ENCODE data around the gene CUL9.
A peak's percentile ranks its signal among the peaks of the same experiment; 100 is the strongest.

Gene CUL9

GRCh38 chr6:43220439-43220951 lies 38.5 kb downstream of the CUL9 start:
- H3K27ac ChIP-seq (ENCODE audit: low read length, poor library complexity, severe bottlenecking): no peak overlapping the region
- H3K18ac ChIP-seq (ENCODE audit: low read depth in 1 of 2, low read length in 2 of 2): no peak overlapping the region
- H2BK5ac ChIP-seq (ENCODE audit: low read depth, low read length, poor library complexity, severe bottlenecking): no peak overlapping the region
- 94% methylated on average over 16 of the region's 16 CpGs for WGBS
- no peak overlapping the region for H3K4ac ChIP-seq (ENCODE audit: low read depth in 1 of 2, low read length in 2 of 2)
- H3K4me2 ChIP-seq (ENCODE audit: low read length, poor library complexity, severe bottlenecking): no peak overlapping the region
- H3K79me1 ChIP-seq (replicated peaks; ENCODE audit: low read length, poor library complexity, severe bottlenecking): no peaks in the 10 kb centered on the region
- H3K9me3 ChIP-seq (ENCODE audit: control insufficient read depth, low read length): no peaks in the 10 kb centered on the region
- peaks cover 75 to 77% of the 10 kb centered on the region in 2 experiments for H3K36me3 ChIP-seq (ENCODE audit: control insufficient read depth in 1 of 2, insufficient read depth in 2 of 2, low read depth in 1 of 2, low read length in 2 of 2)
- H3K14ac ChIP-seq (ENCODE audit: low read length in 2 of 2): no peak overlapping the region
- DNase-seq: no peak
- no peak overlapping the region for H2BK120ac ChIP-seq (ENCODE audit: low read depth, low read length)
- no peak overlapping the region for H3K23ac ChIP-seq (ENCODE audit: low read length in 2 of 2)
- H2AFZ ChIP-seq (ENCODE audit: low read depth, low read length): no peak overlapping the region
- H2BK12ac ChIP-seq (ENCODE audit: low read length in 2 of 2): no peak overlapping the region
- no peaks in the 10 kb centered on the region for H3K27me3 ChIP-seq (ENCODE audit: control insufficient read depth in 1 of 2, insufficient read depth in 1 of 2, low read length in 2 of 2)
- H2BK15ac ChIP-seq (ENCODE audit: low read depth, poor library complexity, severe bottlenecking): no peak overlapping the region
- H4K8ac ChIP-seq (ENCODE audit: low read length): no peak overlapping the region
- no peak overlapping the region for H3K4me3 ChIP-seq (ENCODE audit: insufficient read depth in 1 of 2, low read depth in 1 of 2, low read length in 2 of 2)
- H4K91ac ChIP-seq (ENCODE audit: low read length): no peak overlapping the region
- no peak overlapping the region for H2AK5ac ChIP-seq (ENCODE audit: low read length, severe bottlenecking)
- no peak overlapping the region for H3K9ac ChIP-seq (ENCODE audit: low read length)
- H3K4me1 ChIP-seq (ENCODE audit: control insufficient read depth, insufficient read depth, low read depth, low read length): peaks cover 2% of the 10 kb centered on the region

GRCh38 chr6:43221046-43221972 lies 39.3 kb downstream of the CUL9 start:
- Histone ChIP-seq H3K36me3 (ENCODE audit: control insufficient read depth in 1 of 2, insufficient read depth in 2 of 2, low read depth in 1 of 2, low read length in 2 of 2) (peaks cover 74 to 75% of the 10 kb centered on the region in 2 experiments), H3K79me1 (replicated peaks; ENCODE audit: low read length, poor library complexity, severe bottlenecking) (no peaks in the 10 kb centered on the region), H3K9ac (ENCODE audit: low read length) (no peak overlapping the region), H3K27me3 (ENCODE audit: control insufficient read depth in 1 of 2, insufficient read depth in 1 of 2, low read length in 2 of 2) (no peaks in the 10 kb centered on the region), H2BK15ac (ENCODE audit: low read depth, poor library complexity, severe bottlenecking) (no peak overlapping the region), H2AK5ac (ENCODE audit: low read length, severe bottlenecking) (no peak overlapping the region), H3K23ac (ENCODE audit: low read length in 2 of 2) (no peak overlapping the region), H2BK5ac (ENCODE audit: low read depth, low read length, poor library complexity, severe bottlenecking) (no peak overlapping the region), H3K9me3 (ENCODE audit: control insufficient read depth, low read length) (no peaks in the 10 kb centered on the region), H3K27ac (ENCODE audit: low read length, poor library complexity, severe bottlenecking) (no peak overlapping the region), H3K18ac (ENCODE audit: low read depth in 1 of 2, low read length in 2 of 2) (no peak overlapping the region), H3K4me3 (ENCODE audit: insufficient read depth in 1 of 2, low read depth in 1 of 2, low read length in 2 of 2) (no peak overlapping the region), H2BK120ac (ENCODE audit: low read depth, low read length) (no peak overlapping the region), H2BK12ac (ENCODE audit: low read length in 2 of 2) (no peak overlapping the region), H3K4me1 (ENCODE audit: control insufficient read depth, insufficient read depth, low read depth, low read length) (peaks cover 2% of the 10 kb centered on the region), H3K4me2 (ENCODE audit: low read length, poor library complexity, severe bottlenecking) (no peak overlapping the region), H2AFZ (ENCODE audit: low read depth, low read length) (no peak overlapping the region), H3K4ac (ENCODE audit: low read depth in 1 of 2, low read length in 2 of 2) (no peak overlapping the region), H3K14ac (ENCODE audit: low read length in 2 of 2) (peak overlapping the region in 1 of 2 experiments; percentile 19), H4K8ac (ENCODE audit: low read length) (no peak overlapping the region), H4K91ac (ENCODE audit: low read length) (no peak overlapping the region)
- DNase-seq: no peak
- 94% methylated on average over 20 of the region's 20 CpGs for WGBS

- no peaks in the 10 kb centered on the region for H3K9me3 ChIP-seq (ENCODE audit: control insufficient read depth, low read length)
- H2BK5ac ChIP-seq (ENCODE audit: low read depth, low read length, poor library complexity, severe bottlenecking): no peak overlapping the region
- 98% methylated on average over 13 of the region's 15 CpGs for WGBS
- H3K4ac ChIP-seq (ENCODE audit: low read depth in 1 of 2, low read length in 2 of 2): no peak overlapping the region
- H2BK15ac ChIP-seq (ENCODE audit: low read depth, poor library complexity, severe bottlenecking): no peak overlapping the region
- H2AFZ ChIP-seq (ENCODE audit: low read depth, low read length): no peak overlapping the region
- H2BK12ac ChIP-seq (ENCODE audit: low read length in 2 of 2): no peak overlapping the region
- no peak overlapping the region for H3K14ac ChIP-seq (ENCODE audit: low read length in 2 of 2)
- no peak overlapping the region for H3K4me3 ChIP-seq (ENCODE audit: insufficient read depth in 1 of 2, low read depth in 1 of 2, low read length in 2 of 2)
- no peak overlapping the region for H4K8ac ChIP-seq (ENCODE audit: low read length)
- H3K27me3 ChIP-seq (ENCODE audit: control insufficient read depth in 1 of 2, insufficient read depth in 1 of 2, low read length in 2 of 2): no peaks in the 10 kb centered on the region
- peaks cover 63 to 66% of the 10 kb centered on the region in 2 experiments for H3K36me3 ChIP-seq (ENCODE audit: control insufficient read depth in 1 of 2, insufficient read depth in 2 of 2, low read depth in 1 of 2, low read length in 2 of 2)
- no peak overlapping the region for H4K91ac ChIP-seq (ENCODE audit: low read length)
- no peak overlapping the region for H3K23ac ChIP-seq (ENCODE audit: low read length in 2 of 2)
- no peak for DNase-seq
- peaks cover 2% of the 10 kb centered on the region for H3K4me1 ChIP-seq (ENCODE audit: control insufficient read depth, insufficient read depth, low read depth, low read length)
- no peaks in the 10 kb centered on the region for H3K79me1 ChIP-seq (replicated peaks; ENCODE audit: low read length, poor library complexity, severe bottlenecking)
- no peak overlapping the region for H3K4me2 ChIP-seq (ENCODE audit: low read length, poor library complexity, severe bottlenecking)
- H2BK120ac ChIP-seq (ENCODE audit: low read depth, low read length): no peak overlapping the region
- H3K18ac ChIP-seq (ENCODE audit: low read depth in 1 of 2, low read length in 2 of 2): no peak overlapping the region
- H3K27ac ChIP-seq (ENCODE audit: low read length, poor library complexity, severe bottlenecking): no peak overlapping the region
- no peak overlapping the region for H2AK5ac ChIP-seq (ENCODE audit: low read length, severe bottlenecking)
- no peak overlapping the region for H3K9ac ChIP-seq (ENCODE audit: low read length)
Measured at GRCh38 chr6:43222418-43223059, 40.5 kb downstream of the CUL9 start.

GRCh38 chr6:43223175-43223574 lies 41.2 kb downstream of the CUL9 start:
- Histone ChIP-seq H2AK5ac (ENCODE audit: low read length, severe bottlenecking) (no peak overlapping the region), H3K14ac (ENCODE audit: low read length in 2 of 2) (no peak overlapping the region), H3K18ac (ENCODE audit: low read depth in 1 of 2, low read length in 2 of 2) (no peak overlapping the region), H4K91ac (ENCODE audit: low read length) (no peak overlapping the region), H3K23ac (ENCODE audit: low read length in 2 of 2) (no peak overlapping the region), H4K8ac (ENCODE audit: low read length) (no peak overlapping the region), H3K4me1 (ENCODE audit: control insufficient read depth, insufficient read depth, low read depth, low read length) (peaks cover 2% of the 10 kb centered on the region), H2BK120ac (ENCODE audit: low read depth, low read length) (no peak overlapping the region), H3K4ac (ENCODE audit: low read depth in 1 of 2, low read length in 2 of 2) (no peak overlapping the region), H2BK15ac (ENCODE audit: low read depth, poor library complexity, severe bottlenecking) (no peak overlapping the region), H2AFZ (ENCODE audit: low read depth, low read length) (no peak overlapping the region), H3K4me3 (ENCODE audit: insufficient read depth in 1 of 2, low read depth in 1 of 2, low read length in 2 of 2) (no peak overlapping the region), H3K36me3 (ENCODE audit: control insufficient read depth in 1 of 2, insufficient read depth in 2 of 2, low read depth in 1 of 2, low read length in 2 of 2) (peaks cover 59 to 66% of the 10 kb centered on the region in 2 experiments), H3K27ac (ENCODE audit: low read length, poor library complexity, severe bottlenecking) (no peak overlapping the region), H3K79me1 (replicated peaks; ENCODE audit: low read length, poor library complexity, severe bottlenecking) (no peaks in the 10 kb centered on the region), H2BK12ac (ENCODE audit: low read length in 2 of 2) (no peak overlapping the region), H3K4me2 (ENCODE audit: low read length, poor library complexity, severe bottlenecking) (no peak overlapping the region), H3K27me3 (ENCODE audit: control insufficient read depth in 1 of 2, insufficient read depth in 1 of 2, low read length in 2 of 2) (no peaks in the 10 kb centered on the region), H2BK5ac (ENCODE audit: low read depth, low read length, poor library complexity, severe bottlenecking) (no peak overlapping the region), H3K9ac (ENCODE audit: low read length) (no peak overlapping the region), H3K9me3 (ENCODE audit: control insufficient read depth, low read length) (no peaks in the 10 kb centered on the region)
- no peak for DNase-seq
- WGBS: 90% methylated on average over 14 of the region's 14 CpGs

Measured in mesenchymal stem cell (in vitro differentiated cells and primary cell).